Tibial artery (tissue), 4 donors: ENCODE data around the gene COMP.

Experiments
- DNase-seq, 2 donors: peaks; one replicate each; pipeline ENCODE4 v3.0.0-alpha.2; 2019
- H3K27ac ChIP-seq, 2 donors: fragments of 200-600 bp; sonication (generic) in 1 of 2; 1 replicate in 1 of 2; 2 replicates in 1 of 2; pipeline ENCODE4 v1.5.1; 2018 to 2019; ENCODE audit warnings: mild to moderate bottlenecking in 1 of 2
- H3K27me3 ChIP-seq, 2 donors: fragments of 200-600 bp; sonication (generic) in 1 of 2; one replicate each; pipeline versions ENCODE4 v1.5.1 to v1.6.0; 2016 to 2019
- H3K36me3 ChIP-seq, 3 donors: fragments of 200-600 bp; sonication (generic) in 2 of 3; one replicate each; pipeline ENCODE4 v1.5.1; 2016 to 2019; ENCODE audit warnings: mild to moderate bottlenecking in 2 of 3
- H3K4me1 ChIP-seq, 4 donors: fragments of 200-600 bp; sonication (generic) in 2 of 4; 1 replicate in 3 of 4; 2 replicates in 1 of 4; pipeline ENCODE4 v1.5.1; 2016 to 2019
- H3K4me3 ChIP-seq, 2 donors: fragments of 200-600 bp; sonication (generic) in 1 of 2; 1 replicate in 1 of 2; 2 replicates in 1 of 2; pipeline ENCODE4 v1.5.1; 2018 to 2019; ENCODE audit warnings: mild to moderate bottlenecking in 2 of 2
- H3K9me3 ChIP-seq, 3 donors: fragments of 200-600 bp; sonication (generic) in 1 of 3; one replicate each; pipeline ENCODE4 v1.5.1; 2016 to 2019
- intact Hi-C: fragments of 100-400 bp; cut with DNase I; formaldehyde crosslinking; loops from one replicate; pipeline ENCODE4 v1.15.0; 2023; ENCODE audit warnings: low total_unique reads
- TF ChIP-seq, protein P1 (sequence below), 2 experiments: fragments of 200-600 bp in 1 of 2; fragments of 450-650 bp in 1 of 2; IDR thresholded peaks; one replicate each; pipeline ENCODE4 v1.5.1; 2017 to 2019; ENCODE audit warnings: antibody characterized with exemption in 2 of 2, mild to moderate bottlenecking in 1 of 2, moderate library complexity in 1 of 2

The COMP gene

GRCh38 chr19:18769989-18770528, 21.0 kb downstream of the COMP start:
- Histone ChIP-seq H3K9me3 (no peaks in the 10 kb centered on the region), H3K4me3 (no peak overlapping the region), H3K27me3 (no peaks in the 10 kb centered on the region), H3K27ac (no peak overlapping the region), H3K36me3 (peaks cover 7 to 36% (median 20%) of the 10 kb centered on the region in 3 donors), H3K4me1 (peaks cover 0 to 6% (median 0%) of the 10 kb centered on the region in 4 donors)
- TF ChIP-seq, protein P1, sequence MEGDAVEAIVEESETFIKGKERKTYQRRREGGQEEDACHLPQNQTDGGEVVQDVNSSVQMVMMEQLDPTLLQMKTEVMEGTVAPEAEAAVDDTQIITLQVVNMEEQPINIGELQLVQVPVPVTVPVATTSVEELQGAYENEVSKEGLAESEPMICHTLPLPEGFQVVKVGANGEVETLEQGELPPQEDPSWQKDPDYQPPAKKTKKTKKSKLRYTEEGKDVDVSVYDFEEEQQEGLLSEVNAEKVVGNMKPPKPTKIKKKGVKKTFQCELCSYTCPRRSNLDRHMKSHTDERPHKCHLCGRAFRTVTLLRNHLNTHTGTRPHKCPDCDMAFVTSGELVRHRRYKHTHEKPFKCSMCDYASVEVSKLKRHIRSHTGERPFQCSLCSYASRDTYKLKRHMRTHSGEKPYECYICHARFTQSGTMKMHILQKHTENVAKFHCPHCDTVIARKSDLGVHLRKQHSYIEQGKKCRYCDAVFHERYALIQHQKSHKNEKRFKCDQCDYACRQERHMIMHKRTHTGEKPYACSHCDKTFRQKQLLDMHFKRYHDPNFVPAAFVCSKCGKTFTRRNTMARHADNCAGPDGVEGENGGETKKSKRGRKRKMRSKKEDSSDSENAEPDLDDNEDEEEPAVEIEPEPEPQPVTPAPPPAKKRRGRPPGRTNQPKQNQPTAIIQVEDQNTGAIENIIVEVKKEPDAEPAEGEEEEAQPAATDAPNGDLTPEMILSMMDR (IDR thresholded peaks at IDR 0.05) = no peak
- no peak for DNase-seq
- intact Hi-C loops = no loop called here

GRCh38 chr19:18768997-18769891, 21.9 kb downstream of the COMP start:
- Histone ChIP-seq H3K4me3 (no peak overlapping the region), H3K27me3 (no peaks in the 10 kb centered on the region), H3K27ac (no peak overlapping the region), H3K9me3 (no peaks in the 10 kb centered on the region), H3K4me1 (peaks cover 0 to 9% (median 0%) of the 10 kb centered on the region in 4 donors), H3K36me3 (peaks cover 7 to 34% (median 20%) of the 10 kb centered on the region in 3 donors)
- TF ChIP-seq, protein P1 (IDR thresholded peaks at IDR 0.05) = no peak
- no peak for DNase-seq
- intact Hi-C loops = no loop called here

- no peak overlapping the region for H3K4me3 ChIP-seq
- H3K27me3 ChIP-seq = no peaks in the 10 kb centered on the region
- peaks cover 0 to 13% (median 0%) of the 10 kb centered on the region in 4 donors for H3K4me1 ChIP-seq
- intact Hi-C loops = no loop called here
- peaks cover 7 to 34% (median 20%) of the 10 kb centered on the region in 3 donors for H3K36me3 ChIP-seq
- TF ChIP-seq, protein P1 (IDR thresholded peaks at IDR 0.05) = no peak
- H3K27ac ChIP-seq = no peak overlapping the region
- no peak for DNase-seq
- H3K9me3 ChIP-seq = no peaks in the 10 kb centered on the region
Measured at GRCh38 chr19:18768046-18768771, 22.9 kb downstream of the COMP start.

- no peak for DNase-seq
- Histone ChIP-seq H3K4me3 (no peak overlapping the region), H3K36me3 (peaks cover 7 to 28% (median 20%) of the 10 kb centered on the region in 3 donors), H3K27ac (no peak overlapping the region), H3K27me3 (no peaks in the 10 kb centered on the region), H3K4me1 (peaks cover 0 to 36% (median 11%) of the 10 kb centered on the region in 4 donors), H3K9me3 (no peaks in the 10 kb centered on the region)
- TF ChIP-seq, protein P1 (IDR thresholded peaks at IDR 0.05) = no peak
- intact Hi-C loops = no loop called here
Measured at GRCh38 chr19:18765224-18765623, 25.9 kb downstream of the COMP start.

DNA sequence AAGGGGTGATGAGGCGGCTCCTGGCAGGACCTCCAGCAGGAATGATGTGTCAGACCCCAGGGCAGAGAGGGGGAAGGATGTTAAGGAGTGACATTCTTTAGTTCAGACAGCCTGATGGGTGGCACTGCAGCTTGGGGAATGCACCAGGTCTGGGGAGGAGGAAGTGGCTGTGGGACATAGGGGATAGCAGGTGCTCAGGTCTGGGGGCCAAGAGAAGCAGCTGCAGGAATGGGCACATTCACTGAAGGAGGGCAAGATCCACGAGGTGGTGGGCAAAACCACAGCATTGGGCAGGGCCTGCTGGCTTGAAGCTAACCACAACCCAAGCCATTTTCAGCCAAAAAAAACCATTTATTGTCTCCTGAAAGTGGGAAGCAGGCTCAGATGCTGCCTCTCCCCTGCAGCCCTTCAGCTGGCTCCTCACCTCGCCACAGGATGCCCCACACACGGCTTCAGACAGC, 26.5 kb downstream of the COMP start:
- H3K36me3 ChIP-seq = peaks cover 7 to 25% (median 20%) of the 10 kb centered on the region in 3 donors
- H3K4me1 ChIP-seq = peaks cover 0 to 36% (median 11%) of the 10 kb centered on the region in 4 donors
- intact Hi-C loops = no loop called here
- no peak overlapping the region for H3K27ac ChIP-seq
- no peaks in the 10 kb centered on the region for H3K27me3 ChIP-seq
- DNase-seq = no peak
- no peak overlapping the region for H3K4me3 ChIP-seq
- H3K9me3 ChIP-seq = no peaks in the 10 kb centered on the region
- TF ChIP-seq, protein P1 (IDR thresholded peaks at IDR 0.05) = no peak
